GOT3 (cell line): ENCODE data around the gene NAA15.
"Not testable (repeated sequence)": the region's sequence is repeated elsewhere in the genome, so short reads cannot be mapped to it uniquely, and the experiment has no call there.

ENCODE experiments used
- DNase-seq: peaks from one replicate; lab custom pipeline; 2025; ENCODE audit warnings: mixed read lengths; lab: John Stamatoyannopoulos, UW

NAA15 gene

GRCh38 chr4:139297001-139297410, 4.3 kb upstream of the NAA15 start:
- no peak for DNase-seq

- no peak for DNase-seq
Measured at GRCh38 chr4:139299536-139299935, 1.8 kb upstream of the NAA15 start.

- no peak for DNase-seq
Measured at GRCh38 chr4:139300431-139301112, 733 bp upstream of the NAA15 start.

GRCh38 chr4:139301821-139302611, 711 bp downstream of the NAA15 start, which contains the start of gene NDUFC1:
Gene NDUFC1, minus strand, starts transcription at chr4:139302477. Its CDS starts 6,679 bp downstream, at chr4:139295798.
- DNase-seq: no peak

- DNase-seq: no peak
Measured at GRCh38 chr4:139304920-139305319, 3.6 kb downstream of the NAA15 start.

GRCh38 chr4:139311909-139312308, 10.6 kb downstream of the NAA15 start:
- DNase-seq: no peak

- no peak for DNase-seq
Measured at GRCh38 chr4:139312552-139313332, 11.4 kb downstream of the NAA15 start.

GRCh38 chr4:139313414-139313813, 12.1 kb downstream of the NAA15 start:
- DNase-seq: not testable (repeated sequence)

- DNase-seq: no peak
Measured at GRCh38 chr4:139314047-139314800, 12.9 kb downstream of the NAA15 start.

GRCh38 chr4:139315221-139315675, 13.9 kb downstream of the NAA15 start:
- no peak for DNase-seq

GRCh38 chr4:139316733-139317132, 15.4 kb downstream of the NAA15 start:
- DNase-seq: no peak

- DNase-seq: no peak
Measured at GRCh38 chr4:139317635-139318034, 16.3 kb downstream of the NAA15 start.

GRCh38 chr4:139319571-139319970, 18.3 kb downstream of the NAA15 start:
- no peak for DNase-seq

GRCh38 chr4:139322070-139322469, 20.8 kb downstream of the NAA15 start:
- DNase-seq: not testable (repeated sequence)

GRCh38 chr4:139322541-139322940, 21.2 kb downstream of the NAA15 start:
- DNase-seq: not testable (repeated sequence)

GRCh38 chr4:139324620-139325019, 23.3 kb downstream of the NAA15 start:
- no peak for DNase-seq

- DNase-seq: no peak
Measured at GRCh38 chr4:139329665-139330200, 28.4 kb downstream of the NAA15 start.

GRCh38 chr4:139330283-139330682, 29.0 kb downstream of the NAA15 start:
- DNase-seq: no peak

GRCh38 chr4:139331185-139331584, 29.9 kb downstream of the NAA15 start:
- DNase-seq: no peak

- DNase-seq: no peak
Measured at GRCh38 chr4:139333046-139333445, 31.7 kb downstream of the NAA15 start.

GRCh38 chr4:139337612-139338011, 36.3 kb downstream of the NAA15 start:
- no peak for DNase-seq
